ENCODE data around the gene TCERG1L. TPM values are rescaled to one million over a fixed set of nuclear protein-coding genes. Genes with fewer than 3 reads are reported as not detected.

TCERG1L gene
- total RNA-seq, 4 donors from 2014 or later: not detected

- no peak for TF ChIP-seq CTCF (IDR thresholded peaks at IDR 0.05; ENCODE audit: low read depth)
Measured at GRCh38 chr10:131093346-131093745, 218.2 kb downstream of the TCERG1L start.

- no peak for TF ChIP-seq CTCF (IDR thresholded peaks at IDR 0.05; ENCODE audit: low read depth)
Measured at GRCh38 chr10:131092876-131093275, 218.6 kb downstream of the TCERG1L start.

- TF ChIP-seq CTCF (IDR thresholded peaks at IDR 0.05; ENCODE audit: low read depth): no peak
Measured at GRCh38 chr10:131092386-131092785, 219.1 kb downstream of the TCERG1L start.

DNA sequence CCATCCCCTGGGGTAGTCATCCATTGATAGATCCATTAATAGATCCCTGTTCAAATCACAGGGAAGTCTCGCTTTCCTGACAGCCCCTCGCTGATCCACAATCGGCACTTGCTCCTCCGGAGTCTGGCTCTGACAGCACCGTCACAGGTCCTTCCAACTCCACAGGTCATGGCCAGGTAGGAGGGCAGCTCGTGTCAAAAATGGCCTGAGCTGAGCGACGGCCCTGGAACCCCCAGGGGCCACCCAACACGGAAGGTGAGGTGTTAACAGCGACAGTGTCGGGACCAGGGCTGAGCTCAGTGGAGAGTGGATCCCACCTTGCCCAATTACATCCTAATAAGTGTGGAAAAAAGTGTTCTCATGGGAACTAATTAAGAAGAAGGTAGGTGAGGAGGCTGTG, 219.8 kb downstream of the TCERG1L start:
- no peak for TF ChIP-seq CTCF (IDR thresholded peaks at IDR 0.05; ENCODE audit: low read depth)

- no peak for TF ChIP-seq CTCF (IDR thresholded peaks at IDR 0.05; ENCODE audit: low read depth)
Measured at GRCh38 chr10:131090761-131091661, 220.5 kb downstream of the TCERG1L start.

- no peak for TF ChIP-seq CTCF (IDR thresholded peaks at IDR 0.05; ENCODE audit: low read depth)
Measured at GRCh38 chr10:131089861-131090260, 221.7 kb downstream of the TCERG1L start.

DNA sequence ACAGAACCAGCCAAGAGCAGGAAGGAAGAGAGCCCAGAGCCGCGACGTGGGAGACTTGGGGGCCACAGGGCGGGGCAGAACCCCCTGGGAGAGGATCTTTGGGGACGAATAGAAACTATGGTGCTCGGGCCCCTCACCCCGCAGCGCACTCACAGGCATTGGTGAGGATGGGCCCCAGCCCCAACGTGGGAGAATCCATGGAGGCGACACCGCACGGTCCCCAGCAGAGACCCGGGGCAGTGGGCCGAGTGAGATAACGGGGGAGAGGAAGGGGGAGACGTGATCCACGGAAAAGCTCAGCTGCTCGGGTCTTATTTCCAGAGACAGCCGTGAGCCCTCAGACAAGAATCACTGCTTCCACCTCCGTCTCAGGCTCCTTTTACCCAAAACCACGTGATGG, 222.4 kb downstream of the TCERG1L start:
- no peak for TF ChIP-seq CTCF (IDR thresholded peaks at IDR 0.05; ENCODE audit: low read depth)
